Tibial nerve (tissue), 4 donors: ENCODE results near the gene FAM53C. TPM values are rescaled to one million over a fixed set of nuclear protein-coding genes. Genes with fewer than 3 reads are reported as not detected.
"Not testable (repeated sequence)": the region's sequence is repeated elsewhere in the genome, so short reads cannot be mapped to it uniquely, and the experiment has no call there.

Experiments
- DNase-seq, 2 donors: peaks; one replicate each; pipeline ENCODE4 v3.0.0-alpha.2; 2019; ENCODE audit warnings: low spot score in 2 of 2
- H3K27ac ChIP-seq, 4 donors: fragments of 200-600 bp; sonication (generic) in 3 of 4; one replicate each; pipeline ENCODE4 v1.5.1; 2017 to 2019; ENCODE audit warnings: mild to moderate bottlenecking in 1 of 4
- H3K27me3 ChIP-seq, 2 donors: fragments of 200-600 bp; sonication (generic) in 1 of 2; one replicate each; pipeline versions ENCODE4 v1.5.1 to v1.6.0; 2017 to 2019
- H3K36me3 ChIP-seq, 3 donors: fragments of 200-600 bp; sonication (generic); one replicate each; pipeline ENCODE4 v1.5.1; 2018 to 2019
- H3K4me1 ChIP-seq, 4 donors: fragments of 200-600 bp; sonication (generic) in 3 of 4; one replicate each; pipeline ENCODE4 v1.5.1; 2017 to 2019
- H3K4me3 ChIP-seq, 4 donors: fragments of 200-600 bp; sonication (generic) in 3 of 4; one replicate each; pipeline ENCODE4 v1.5.1; 2017 to 2019; ENCODE audit warnings: mild to moderate bottlenecking in 1 of 4, moderate library complexity in 1 of 4
- H3K9me3 ChIP-seq, 4 donors: fragments of 200-600 bp; sonication (generic) in 3 of 4; one replicate each; pipeline ENCODE4 v1.5.1; 2017 to 2019
- CTCF ChIP-seq, 5 experiments: fragments of 200-600 bp in 3 of 5; fragments of 450-650 bp in 2 of 5; sonication (generic) in 3 of 5; IDR thresholded peaks; one replicate each; pipeline ENCODE4 v1.5.1; 2016 to 2019; ENCODE audit warnings: antibody characterized with exemption in 5 of 5, mild to moderate bottlenecking in 3 of 5, moderate library complexity in 2 of 5
- EP300 ChIP-seq, 2 donors: sonication (generic); formaldehyde crosslinking; IDR thresholded peaks; one replicate each; pipeline ENCODE4 v1.6.1; 2017; ENCODE audit warnings: antibody characterized with exemption in 2 of 2, mild to moderate bottlenecking in 1 of 2
- POLR2A ChIP-seq, 2 donors: fragments of 450-650 bp; IDR thresholded peaks; one replicate each; pipeline ENCODE4 v1.6.1; 2017; ENCODE audit warnings: antibody characterized with exemption in 2 of 2, mild to moderate bottlenecking in 2 of 2, moderate library complexity in 2 of 2
- WGBS, 2 donors: methylation state at CpG; one replicate each; pipeline ENCODE4 v1.1.5; 2018; 5-methylcytosine and 5-hydroxymethylcytosine counted together
- total RNA-seq, 4 donors: library from RNA; depleted of rRNA; stranded (reverse); fragments of >200 nt; gene quantifications; one replicate each; pipeline ENCODE4 v1.1.0, GENCODE V29; 2016

The FAM53C gene
- total RNA-seq, 4 donors from 2014 or later, result 15.5 to 39.1 (median 21.6) TPM

GRCh38 chr5:138389332-138389731 lies 51.3 kb downstream of the FAM53C start:
- 90 to 92% methylated on average over 3 of the region's 3 CpGs for WGBS, 2 donors
- Histone ChIP-seq H3K27ac (no peak overlapping the region), H3K4me1 (peaks cover 0 to 9% (median 0%) of the 10 kb centered on the region in 4 donors), H3K27me3 (no peaks in the 10 kb centered on the region), H3K36me3 (peaks cover 0 to 86% (median 23%) of the 10 kb centered on the region in 3 donors), H3K9me3 (no peaks in the 10 kb centered on the region), H3K4me3 (no peak overlapping the region)
- TF ChIP-seq EP300 (IDR thresholded peaks at IDR 0.05), result no peak
- TF ChIP-seq POLR2A (IDR thresholded peaks at IDR 0.05), result no peak
- TF ChIP-seq CTCF (IDR thresholded peaks at IDR 0.05), result no peak
- no peak for DNase-seq

GRCh38 chr5:138389911-138390310 lies 51.8 kb downstream of the FAM53C start:
- WGBS, 2 donors, result 89 to 92% methylated on average over 10 of the region's 10 CpGs
- peaks cover 0 to 86% (median 24%) of the 10 kb centered on the region in 3 donors for H3K36me3 ChIP-seq

GRCh38 chr5:138391859-138392386 lies 53.9 kb downstream of the FAM53C start:
- Histone ChIP-seq H3K36me3 (peaks cover 2 to 86% (median 23%) of the 10 kb centered on the region in 3 donors), H3K27ac (peak overlapping the region in 1 of 4 donors; percentile 35)

More at GRCh38 chr5:138389911-138390310, 51.8 kb downstream of the FAM53C start:
- H3K27me3 ChIP-seq, H3K4me3 ChIP-seq, H3K9me3 ChIP-seq, H3K27ac ChIP-seq, H3K4me1 ChIP-seq, DNase-seq: not testable (repeated sequence)

More at GRCh38 chr5:138391859-138392386, 53.9 kb downstream of the FAM53C start:
- H3K9me3 ChIP-seq, result no peaks in the 10 kb centered on the region
- TF ChIP-seq POLR2A (IDR thresholded peaks at IDR 0.05), result no peak
- TF ChIP-seq EP300 (IDR thresholded peaks at IDR 0.05), result no peak
- TF ChIP-seq CTCF (IDR thresholded peaks at IDR 0.05), result no peak
- H3K4me1 ChIP-seq, result peaks cover 0 to 9% (median 0%) of the 10 kb centered on the region in 4 donors
- WGBS, 2 donors, result 46 to 56% methylated on average over 9 of the region's 9 CpGs
- DNase-seq, result no peak
- H3K4me3 ChIP-seq, result no peak overlapping the region
- no peaks in the 10 kb centered on the region for H3K27me3 ChIP-seq

Other genes with a start within 250 kb of the FAM53C start
- gene NME5, start 198.8 kb upstream of the FAM53C start, total RNA-seq, result 1 to 10 TPM in 3 of 4 donors, not detected in 1; 1.7 to 5.0 (median 2.7) TPM
- 10 to 100 TPM; 47.1 to 66.0 (median 50.2) TPM for gene BRD8, start 159.6 kb upstream of the FAM53C start, total RNA-seq
- 1 to 10 TPM in 2 of 4 donors, under 1 TPM in 1, not detected in 1; 0.44 to 9.4 (median 2.1) TPM for gene KIF20A, start 159.2 kb upstream of the FAM53C start, total RNA-seq
- gene CDC23, start 124.9 kb upstream of the FAM53C start, total RNA-seq, result 10 to 100 TPM; 13.1 to 17.6 (median 14.9) TPM
- 1 to 10 TPM; 1.8 to 5.9 (median 4.1) TPM for gene GFRA3, start 63.6 kb upstream of the FAM53C start, total RNA-seq
- gene CDC25C, start 6.5 kb upstream of the FAM53C start, total RNA-seq, result under 1 TPM in 1 of 4 donors, not detected in 3; 0.60 TPM
- 10 to 100 TPM; 62.7 to 65.3 (median 62.9) TPM for gene KDM3B, start 14.4 kb downstream of the FAM53C start, total RNA-seq
- gene REEP2, start 100.8 kb downstream of the FAM53C start, total RNA-seq, result 1 to 10 TPM; 5.7 to 8.1 (median 7.5) TPM
- gene EGR1, start 127.2 kb downstream of the FAM53C start, total RNA-seq, result 10 to 100 TPM in 2 of 4 donors, 1 to 10 TPM in 2; 3.1 to 14.1 (median 8.8) TPM
- gene ETF1, start 205.0 kb downstream of the FAM53C start, total RNA-seq, result 10 to 100 TPM; 48.4 to 80.1 (median 58.6) TPM
- gene HSPA9, start 237.1 kb downstream of the FAM53C start, total RNA-seq, result 100 to 1,000 TPM; 154 to 230 (median 201) TPM